HG02884 (cell line): ENCODE measurements around the gene GPR21.

Experiments used
- ATAC-seq: cut with Tn5 transposase; IDR thresholded peaks from one replicate; pipeline ENCODE4 v1.9.1; 2021; ENCODE audit warnings: mild to moderate bottlenecking, moderate library complexity; ENCODE audit not compliant: unreplicated experiment

Gene GPR21

GRCh38 chr9:123033864-123034601 is 566 bp downstream of the GPR21 start:
- ATAC-seq, result no peak

- ATAC-seq, result no peak
Measured at GRCh38 chr9:123034881-123035510, 1.5 kb downstream of the GPR21 start.

- no peak for ATAC-seq
Measured at GRCh38 chr9:123035791-123036190, 2.3 kb downstream of the GPR21 start.

GRCh38 chr9:123036893-123037545 is 3.6 kb downstream of the GPR21 start:
- ATAC-seq, result no peak

GRCh38 chr9:123039617-123040219 is 6.3 kb downstream of the GPR21 start:
- ATAC-seq, result no peak

- ATAC-seq, result no peak
Measured at GRCh38 chr9:123040801-123041200, 7.3 kb downstream of the GPR21 start.

- ATAC-seq, result no peak
Measured at GRCh38 chr9:123041489-123041888, 8.0 kb downstream of the GPR21 start.

GRCh38 chr9:123043081-123043939 is 9.8 kb downstream of the GPR21 start:
- ATAC-seq, result no peak

GRCh38 chr9:123044586-123044985 is 11.1 kb downstream of the GPR21 start:
- no peak for ATAC-seq

GRCh38 chr9:123046406-123047195 is 13.1 kb downstream of the GPR21 start:
- ATAC-seq, result no peak

- ATAC-seq, result no peak
Measured at GRCh38 chr9:123048748-123049147, 15.3 kb downstream of the GPR21 start.

GRCh38 chr9:123049589-123050222 is 16.2 kb downstream of the GPR21 start:
- no peak for ATAC-seq

GRCh38 chr9:123053046-123053445 is 19.6 kb downstream of the GPR21 start:
- ATAC-seq, result no peak

GRCh38 chr9:123053711-123054110 is 20.2 kb downstream of the GPR21 start:
- no peak for ATAC-seq

- ATAC-seq, result no peak
Measured at GRCh38 chr9:123058834-123059233, 25.4 kb downstream of the GPR21 start.

GRCh38 chr9:123059472-123060220 is 26.2 kb downstream of the GPR21 start:
- no peak for ATAC-seq

- no peak for ATAC-seq
Measured at GRCh38 chr9:123061216-123061615, 27.7 kb downstream of the GPR21 start.

- ATAC-seq, result no peak
Measured at GRCh38 chr9:123062351-123063176, 29.1 kb downstream of the GPR21 start.
